HG02623 (cell line): Measurements from ENCODE around the gene CX3CL1.

Experiments
- ATAC-seq: cut with Tn5 transposase; IDR thresholded peaks from one replicate; pipeline ENCODE4 v1.9.1; 2021; ENCODE audit warnings: moderate library complexity; ENCODE audit not compliant: unreplicated experiment

CX3CL1 gene

GRCh38 chr16:57430955-57431354 lies 58.7 kb downstream of the CX3CL1 start:
- no peak for ATAC-seq

- no peak for ATAC-seq
These were observed 60.2 kb downstream of the CX3CL1 start for GRCh38 chr16:57432505-57432904.

- no peak for ATAC-seq
These were observed 60.7 kb downstream of the CX3CL1 start for GRCh38 chr16:57432989-57433388.

- no peak for ATAC-seq
These were observed 61.7 kb downstream of the CX3CL1 start for GRCh38 chr16:57434003-57434402.
